ENCODE measurements around the gene CLNK. TPM values are rescaled to one million over a fixed set of nuclear protein-coding genes. Genes with fewer than 3 reads are reported as not detected.

Gene CLNK
- total RNA-seq, 1 experiment from 2014 or later, result not detected

DNA sequence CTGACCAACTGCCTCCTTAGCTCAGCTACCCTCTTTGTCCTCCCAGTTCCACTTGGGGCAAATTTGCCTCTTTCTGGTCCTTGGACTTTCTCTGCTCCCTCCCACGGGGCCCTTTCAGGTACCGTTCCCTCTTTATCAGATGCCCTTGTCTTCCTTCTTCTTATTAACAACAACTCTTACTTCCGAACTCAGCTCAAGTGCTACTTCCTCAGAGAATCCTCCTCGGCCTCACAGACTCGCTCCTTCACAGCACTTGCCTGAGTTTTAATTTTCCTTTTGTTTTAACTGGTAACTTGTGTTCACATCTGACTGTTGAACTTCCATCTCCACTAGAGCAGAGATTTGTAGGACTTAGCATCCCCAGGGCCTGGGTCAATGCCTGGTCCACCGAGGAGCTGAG is 85.7 kb downstream of the CLNK start:
- TF ChIP-seq CTCF (conservative IDR thresholded peaks at IDR 0.05), result no peak
- H3K23me2 ChIP-seq (ENCODE audit: insufficient read length, low read depth, low read length, poor library complexity, severe bottlenecking), result no peaks in the 10 kb centered on the region
- H2AK5ac ChIP-seq (ENCODE audit: insufficient read length, low read length), result no peak overlapping the region
- H2BK12ac ChIP-seq (ENCODE audit: insufficient read length, low read depth, low read length), result no peak overlapping the region
- no peak overlapping the region for H2BK20ac ChIP-seq (ENCODE audit: low read depth, low read length, poor library complexity, severe bottlenecking)
- H3K27me3 ChIP-seq (ENCODE audit: insufficient read depth, low read length), result no peaks in the 10 kb centered on the region
- no peak overlapping the region for H3K27ac ChIP-seq (ENCODE audit: insufficient read length, low read depth, low read length)
- no peaks in the 10 kb centered on the region for H3K4me1 ChIP-seq (ENCODE audit: insufficient read depth, low read length)
- no peak overlapping the region for H4K8ac ChIP-seq (replicated peaks; ENCODE audit: insufficient read length, low read depth, low read length)
- no peak overlapping the region for H3K27ac Mint-ChIP-seq
- H3K23ac ChIP-seq (ENCODE audit: insufficient read length, low read depth, low read length), result no peak overlapping the region
- no CpG with 5 or more reads among the region's 6 CpGs for WGBS (ENCODE audit: extremely low coverage, insufficient read length, low lambda C conversion rate)
- H3K79me1 ChIP-seq (ENCODE audit: insufficient read depth, low read depth, low read length, poor library complexity, severe bottlenecking), result no peaks in the 10 kb centered on the region
- no peak overlapping the region for H2BK120ac ChIP-seq (ENCODE audit: low read depth, low read length, poor library complexity, severe bottlenecking)
- H3K4me1 Mint-ChIP-seq, result peaks cover 8 to 9% of the 10 kb centered on the region in 2 experiments
- no peak overlapping the region for H3K4me2 ChIP-seq (ENCODE audit: insufficient read depth, insufficient read length, low read length)
- no peaks in the 10 kb centered on the region for H3K9me3 Mint-ChIP-seq
- no peaks in the 10 kb centered on the region for H3K9me3 ChIP-seq (ENCODE audit: control insufficient read depth, low read depth, low read length)
- no peak overlapping the region for H3K4me3 Mint-ChIP-seq
- no peaks in the 10 kb centered on the region for H3K36me3 Mint-ChIP-seq (ENCODE audit: insufficient read depth in 1 of 3, low read depth in 3 of 3)
- H3T11ph ChIP-seq (ENCODE audit: low read length), result no peak overlapping the region
- no peak overlapping the region for H4K5ac ChIP-seq (ENCODE audit: insufficient read length, low read depth, low read length)
- no peak overlapping the region for H2AFZ ChIP-seq (ENCODE audit: low read length)
- H3K56ac ChIP-seq (ENCODE audit: insufficient read length, low read depth, low read length), result no peak overlapping the region
- no peak overlapping the region for H3K18ac ChIP-seq (ENCODE audit: insufficient read length, low read depth, low read length)
- no peak overlapping the region for H3K4ac ChIP-seq (ENCODE audit: low read depth, low read length)
- no peak overlapping the region for H4K91ac ChIP-seq (ENCODE audit: insufficient read length, low read depth, low read length)
- H2BK5ac ChIP-seq (ENCODE audit: insufficient read length, low read length), result no peak overlapping the region
- no peak overlapping the region for H3K9ac ChIP-seq (ENCODE audit: extremely low read depth, insufficient read length, low read length)
- no peak overlapping the region for H2BK15ac ChIP-seq (ENCODE audit: low read depth, low read length)
- no peaks in the 10 kb centered on the region for H3K79me2 ChIP-seq (ENCODE audit: insufficient read depth, low read length)
- no peaks in the 10 kb centered on the region for H3K27me3 Mint-ChIP-seq (ENCODE audit: low read depth)
- H3K14ac ChIP-seq (ENCODE audit: insufficient read depth, low read length), result no peak overlapping the region
- DNase-seq, result no peak
- no peaks in the 10 kb centered on the region for H4K20me1 ChIP-seq (ENCODE audit: control insufficient read depth, insufficient read depth, insufficient read length)

Measured in H9 (cell line).